ENCODE measurements around the gene USP24.

USP24 gene

GRCh38 chr1:55243655-55244054 is 28.5 kb upstream of the USP24 start:
- TF ChIP-seq CEBPB (IDR thresholded peaks at IDR 0.05) (no peak), YY1 (IDR thresholded peaks at IDR 0.05; ENCODE audit: low read depth) (no peak), ZBTB7A (IDR thresholded peaks at IDR 0.05; ENCODE audit: low read depth) (no peak), FOXM1 (IDR thresholded peaks at IDR 0.05; ENCODE audit: borderline replicate concordance, low read depth) (no peak), TAF1 (IDR thresholded peaks at IDR 0.05; ENCODE audit: low read depth) (no peak), TEAD4 (IDR thresholded peaks at IDR 0.05) (no peak), TCF12 (IDR thresholded peaks at IDR 0.05; ENCODE audit: low read depth) (no peak), CREB1 (IDR thresholded peaks at IDR 0.05; ENCODE audit: low read depth) (no peak), EP300 (IDR thresholded peaks at IDR 0.05; ENCODE audit: borderline replicate concordance) (no peak), RAD21 (IDR thresholded peaks at IDR 0.05; ENCODE audit: low read depth) (no peak), EGR1 (IDR thresholded peaks at IDR 0.05) (no peak), MAX (IDR thresholded peaks at IDR 0.05) (no peak), NFIC (IDR thresholded peaks at IDR 0.05) (no peak)
- TF ChIP-seq, protein P1, sequence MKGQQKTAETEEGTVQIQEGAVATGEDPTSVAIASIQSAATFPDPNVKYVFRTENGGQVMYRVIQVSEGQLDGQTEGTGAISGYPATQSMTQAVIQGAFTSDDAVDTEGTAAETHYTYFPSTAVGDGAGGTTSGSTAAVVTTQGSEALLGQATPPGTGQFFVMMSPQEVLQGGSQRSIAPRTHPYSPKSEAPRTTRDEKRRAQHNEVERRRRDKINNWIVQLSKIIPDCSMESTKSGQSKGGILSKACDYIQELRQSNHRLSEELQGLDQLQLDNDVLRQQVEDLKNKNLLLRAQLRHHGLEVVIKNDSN (IDR thresholded peaks at IDR 0.05): no peak
- TF ChIP-seq, protein P2, sequence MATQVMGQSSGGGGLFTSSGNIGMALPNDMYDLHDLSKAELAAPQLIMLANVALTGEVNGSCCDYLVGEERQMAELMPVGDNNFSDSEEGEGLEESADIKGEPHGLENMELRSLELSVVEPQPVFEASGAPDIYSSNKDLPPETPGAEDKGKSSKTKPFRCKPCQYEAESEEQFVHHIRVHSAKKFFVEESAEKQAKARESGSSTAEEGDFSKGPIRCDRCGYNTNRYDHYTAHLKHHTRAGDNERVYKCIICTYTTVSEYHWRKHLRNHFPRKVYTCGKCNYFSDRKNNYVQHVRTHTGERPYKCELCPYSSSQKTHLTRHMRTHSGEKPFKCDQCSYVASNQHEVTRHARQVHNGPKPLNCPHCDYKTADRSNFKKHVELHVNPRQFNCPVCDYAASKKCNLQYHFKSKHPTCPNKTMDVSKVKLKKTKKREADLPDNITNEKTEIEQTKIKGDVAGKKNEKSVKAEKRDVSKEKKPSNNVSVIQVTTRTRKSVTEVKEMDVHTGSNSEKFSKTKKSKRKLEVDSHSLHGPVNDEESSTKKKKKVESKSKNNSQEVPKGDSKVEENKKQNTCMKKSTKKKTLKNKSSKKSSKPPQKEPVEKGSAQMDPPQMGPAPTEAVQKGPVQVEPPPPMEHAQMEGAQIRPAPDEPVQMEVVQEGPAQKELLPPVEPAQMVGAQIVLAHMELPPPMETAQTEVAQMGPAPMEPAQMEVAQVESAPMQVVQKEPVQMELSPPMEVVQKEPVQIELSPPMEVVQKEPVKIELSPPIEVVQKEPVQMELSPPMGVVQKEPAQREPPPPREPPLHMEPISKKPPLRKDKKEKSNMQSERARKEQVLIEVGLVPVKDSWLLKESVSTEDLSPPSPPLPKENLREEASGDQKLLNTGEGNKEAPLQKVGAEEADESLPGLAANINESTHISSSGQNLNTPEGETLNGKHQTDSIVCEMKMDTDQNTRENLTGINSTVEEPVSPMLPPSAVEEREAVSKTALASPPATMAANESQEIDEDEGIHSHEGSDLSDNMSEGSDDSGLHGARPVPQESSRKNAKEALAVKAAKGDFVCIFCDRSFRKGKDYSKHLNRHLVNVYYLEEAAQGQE (IDR thresholded peaks at IDR 0.05; ENCODE audit: low read depth): no peak

DNA sequence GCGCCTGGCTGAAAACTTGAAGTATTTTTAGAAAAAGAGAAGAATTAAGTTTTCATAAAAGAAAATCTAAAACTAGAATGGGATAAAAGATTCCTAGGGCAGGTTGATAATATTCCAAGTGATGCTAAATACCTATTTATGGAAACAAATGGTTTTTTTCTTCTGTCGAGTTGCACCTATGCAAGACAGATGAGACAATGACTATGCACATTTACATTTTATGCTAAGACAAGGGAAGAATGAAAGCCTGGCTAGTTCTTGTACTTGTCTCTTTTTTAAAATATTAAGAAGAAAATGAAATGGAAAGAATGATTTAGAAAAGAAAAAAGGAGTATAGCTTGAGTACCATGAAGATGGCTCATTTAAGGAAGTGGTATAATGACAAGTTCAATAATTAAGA is 24.4 kb upstream of the USP24 start:
- TF ChIP-seq, protein P1 (IDR thresholded peaks at IDR 0.05): no peak
- TF ChIP-seq CREB1 (IDR thresholded peaks at IDR 0.05; ENCODE audit: low read depth): no peak
- no peak for TF ChIP-seq FOXM1 (IDR thresholded peaks at IDR 0.05; ENCODE audit: borderline replicate concordance, low read depth)
- TF ChIP-seq TCF12 (IDR thresholded peaks at IDR 0.05; ENCODE audit: low read depth): no peak
- no peak for TF ChIP-seq MAX (IDR thresholded peaks at IDR 0.05)
- no peak for TF ChIP-seq EGR1 (IDR thresholded peaks at IDR 0.05)
- TF ChIP-seq TEAD4 (IDR thresholded peaks at IDR 0.05): no peak
- no peak for TF ChIP-seq RAD21 (IDR thresholded peaks at IDR 0.05; ENCODE audit: low read depth)
- TF ChIP-seq YY1 (IDR thresholded peaks at IDR 0.05; ENCODE audit: low read depth): no peak
- no peak for TF ChIP-seq NFIC (IDR thresholded peaks at IDR 0.05)
- no peak for TF ChIP-seq CEBPB (IDR thresholded peaks at IDR 0.05)
- TF ChIP-seq, protein P2 (IDR thresholded peaks at IDR 0.05; ENCODE audit: low read depth): no peak
- TF ChIP-seq TAF1 (IDR thresholded peaks at IDR 0.05; ENCODE audit: low read depth): no peak
- no peak for TF ChIP-seq EP300 (IDR thresholded peaks at IDR 0.05; ENCODE audit: borderline replicate concordance)
- no peak for TF ChIP-seq ZBTB7A (IDR thresholded peaks at IDR 0.05; ENCODE audit: low read depth)

- TF ChIP-seq CREB1 (IDR thresholded peaks at IDR 0.05; ENCODE audit: low read depth) (no peak), YY1 (IDR thresholded peaks at IDR 0.05; ENCODE audit: low read depth) (no peak), ZBTB7A (IDR thresholded peaks at IDR 0.05; ENCODE audit: low read depth) (no peak), TCF12 (IDR thresholded peaks at IDR 0.05; ENCODE audit: low read depth) (no peak), FOXM1 (IDR thresholded peaks at IDR 0.05; ENCODE audit: borderline replicate concordance, low read depth) (no peak), EGR1 (IDR thresholded peaks at IDR 0.05) (no peak), TAF1 (IDR thresholded peaks at IDR 0.05; ENCODE audit: low read depth) (no peak), EP300 (IDR thresholded peaks at IDR 0.05; ENCODE audit: borderline replicate concordance) (no peak), MAX (IDR thresholded peaks at IDR 0.05) (no peak), RAD21 (IDR thresholded peaks at IDR 0.05; ENCODE audit: low read depth) (no peak), CEBPB (IDR thresholded peaks at IDR 0.05) (no peak), NFIC (IDR thresholded peaks at IDR 0.05) (no peak), TEAD4 (IDR thresholded peaks at IDR 0.05) (no peak)
- TF ChIP-seq, protein P2 (IDR thresholded peaks at IDR 0.05; ENCODE audit: low read depth): no peak
- TF ChIP-seq, protein P1 (IDR thresholded peaks at IDR 0.05): no peak
Observed at GRCh38 chr1:55235722-55236121, 20.6 kb upstream of the USP24 start.

All from Ishikawa (cell line).